ENCODE results near the gene RUNX2. TPM values are rescaled to one million over a fixed set of nuclear protein-coding genes. Genes with fewer than 3 reads are reported as not detected.

Gene RUNX2
- total RNA-seq, 4 donors from 2014 or later, result 0.78 to 2.0 (median 0.94) TPM

DNA sequence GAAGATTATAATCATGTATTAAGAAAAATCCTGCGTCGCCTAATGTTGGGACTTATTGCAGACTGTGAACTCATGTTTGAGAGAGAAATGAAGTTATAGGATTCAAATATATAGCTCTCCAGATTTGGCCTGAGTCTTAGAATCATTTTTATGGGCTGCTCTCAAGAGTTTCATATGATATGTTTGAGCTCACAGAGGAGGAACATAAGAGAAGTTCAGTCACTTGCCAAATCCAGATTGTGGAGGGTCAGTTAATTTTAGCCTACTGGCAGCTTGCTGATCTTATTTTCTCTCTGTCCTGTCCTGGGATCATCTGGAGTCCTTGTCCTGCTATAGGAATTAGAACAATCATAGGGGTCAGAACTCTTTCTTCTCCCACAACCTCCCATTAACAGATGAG, 235.7 kb downstream of the RUNX2 start:
- TF ChIP-seq, protein P1, sequence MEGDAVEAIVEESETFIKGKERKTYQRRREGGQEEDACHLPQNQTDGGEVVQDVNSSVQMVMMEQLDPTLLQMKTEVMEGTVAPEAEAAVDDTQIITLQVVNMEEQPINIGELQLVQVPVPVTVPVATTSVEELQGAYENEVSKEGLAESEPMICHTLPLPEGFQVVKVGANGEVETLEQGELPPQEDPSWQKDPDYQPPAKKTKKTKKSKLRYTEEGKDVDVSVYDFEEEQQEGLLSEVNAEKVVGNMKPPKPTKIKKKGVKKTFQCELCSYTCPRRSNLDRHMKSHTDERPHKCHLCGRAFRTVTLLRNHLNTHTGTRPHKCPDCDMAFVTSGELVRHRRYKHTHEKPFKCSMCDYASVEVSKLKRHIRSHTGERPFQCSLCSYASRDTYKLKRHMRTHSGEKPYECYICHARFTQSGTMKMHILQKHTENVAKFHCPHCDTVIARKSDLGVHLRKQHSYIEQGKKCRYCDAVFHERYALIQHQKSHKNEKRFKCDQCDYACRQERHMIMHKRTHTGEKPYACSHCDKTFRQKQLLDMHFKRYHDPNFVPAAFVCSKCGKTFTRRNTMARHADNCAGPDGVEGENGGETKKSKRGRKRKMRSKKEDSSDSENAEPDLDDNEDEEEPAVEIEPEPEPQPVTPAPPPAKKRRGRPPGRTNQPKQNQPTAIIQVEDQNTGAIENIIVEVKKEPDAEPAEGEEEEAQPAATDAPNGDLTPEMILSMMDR (IDR thresholded peaks at IDR 0.05 in 4 of 5, conservative IDR thresholded peaks at IDR 0.05 in 1 of 5), result no peak
- TF ChIP-seq POLR2A (IDR thresholded peaks at IDR 0.05), result no peak
- Histone ChIP-seq H3K4me3 (no peak overlapping the region), H3K27me3 (no peaks in the 10 kb centered on the region), H3K4me1 (peaks cover 15 to 20% of the 10 kb centered on the region in 2 donors), H3K27ac (peak overlapping the region in 3 of 4 donors; percentile 39 to 67 (median 45)), H3K36me3 (no peaks in the 10 kb centered on the region), H3K9me3 (no peaks in the 10 kb centered on the region)
- intact Hi-C loops (cut with DNase I; ENCODE audit: low total_unique reads) (no loop called here), in situ Hi-C loops (cut with MboI; ENCODE audit: low sequenced_read_pairs in 4 of 4) (no loop called here)
- no peak for DNase-seq
- peak; percentile 75 to 96 for ATAC-seq

DNA sequence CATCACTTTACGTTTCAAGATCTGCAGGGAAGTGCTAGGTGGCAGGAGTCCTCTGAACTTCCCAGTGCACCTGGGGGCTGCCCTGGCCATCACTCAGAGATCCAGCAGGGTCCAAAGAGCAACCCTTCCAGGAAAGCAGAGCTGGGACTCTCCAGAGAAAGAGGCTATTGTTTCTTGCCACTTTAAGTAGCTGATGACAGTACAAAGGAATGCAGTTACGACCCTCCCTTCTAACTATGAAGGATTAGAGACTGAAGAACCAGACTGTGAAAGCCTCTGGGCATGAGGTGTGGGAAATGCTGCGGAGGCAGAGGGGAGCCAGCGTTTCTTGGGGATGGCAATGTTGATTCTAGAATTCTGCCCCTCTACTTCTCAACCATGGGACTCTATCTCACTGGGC, 238.8 kb downstream of the RUNX2 start:
- in situ Hi-C loops (cut with MboI; ENCODE audit: low sequenced_read_pairs in 4 of 4), result no loop called here
- Histone ChIP-seq H3K36me3 (no peaks in the 10 kb centered on the region), H3K4me3 (no peak overlapping the region), H3K4me1 (peaks cover 15 to 20% of the 10 kb centered on the region in 2 donors), H3K27ac (no peak overlapping the region), H3K9me3 (no peaks in the 10 kb centered on the region), H3K27me3 (no peaks in the 10 kb centered on the region)
- no peak for ATAC-seq
- intact Hi-C loops (cut with DNase I; ENCODE audit: low total_unique reads), result no loop called here
- no peak for DNase-seq
- no peak for TF ChIP-seq POLR2A (IDR thresholded peaks at IDR 0.05)
- TF ChIP-seq, protein P1 (IDR thresholded peaks at IDR 0.05 in 4 of 5, conservative IDR thresholded peaks at IDR 0.05 in 1 of 5), result no peak

DNA sequence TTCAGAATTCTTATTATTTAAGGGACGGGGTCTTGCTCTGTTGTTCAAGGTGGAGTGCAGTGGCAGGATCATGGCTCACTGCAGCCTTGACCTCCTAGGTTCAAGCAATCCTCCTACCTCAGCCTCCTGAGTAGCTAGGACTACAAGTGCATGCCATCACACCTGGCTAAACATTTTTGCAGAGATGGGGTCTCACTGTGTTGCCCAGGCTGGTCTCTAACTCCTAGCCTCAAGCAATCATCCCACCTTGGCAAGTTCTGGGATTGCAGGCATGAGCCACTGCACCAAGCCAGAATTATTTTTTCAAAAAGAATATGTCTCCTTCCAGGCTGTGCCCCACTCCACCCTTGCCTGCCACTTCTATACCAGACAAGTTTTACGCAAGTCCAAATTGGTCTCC, 239.7 kb downstream of the RUNX2 start:
- Histone ChIP-seq H3K9me3 (no peaks in the 10 kb centered on the region), H3K27ac (no peak overlapping the region), H3K27me3 (no peaks in the 10 kb centered on the region), H3K4me3 (no peak overlapping the region), H3K4me1 (peaks cover 14 to 19% of the 10 kb centered on the region in 2 donors), H3K36me3 (no peaks in the 10 kb centered on the region)
- TF ChIP-seq, protein P1 (IDR thresholded peaks at IDR 0.05 in 4 of 5, conservative IDR thresholded peaks at IDR 0.05 in 1 of 5), result no peak
- no peak for TF ChIP-seq POLR2A (IDR thresholded peaks at IDR 0.05)
- ATAC-seq, result no peak
- in situ Hi-C loops (cut with MboI; ENCODE audit: low sequenced_read_pairs in 4 of 4), result no loop called here
- intact Hi-C loops (cut with DNase I; ENCODE audit: low total_unique reads), result no loop called here
- DNase-seq, result no peak

DNA sequence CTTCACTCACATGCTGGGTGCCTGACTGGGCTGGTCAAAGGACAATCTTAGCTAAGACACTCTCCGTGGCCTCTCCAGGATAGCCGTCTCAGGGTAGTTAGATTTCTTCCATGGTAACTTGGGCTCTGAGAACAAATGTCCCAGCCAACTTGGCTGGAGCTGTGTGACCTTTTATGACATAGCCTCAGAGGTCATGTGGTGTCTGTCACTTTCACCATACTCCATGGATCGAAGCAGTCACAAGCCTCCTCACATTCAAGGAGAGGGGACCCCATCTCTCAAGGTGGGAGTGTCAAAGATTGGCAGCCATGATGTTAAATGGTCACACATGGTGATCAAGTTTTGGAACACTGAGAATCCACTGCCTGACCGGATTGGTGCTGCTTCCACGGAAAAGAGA, 240.5 kb downstream of the RUNX2 start:
- no peak overlapping the region for H3K4me3 ChIP-seq
- H3K4me1 ChIP-seq, result peaks cover 8 to 11% of the 10 kb centered on the region in 2 donors
- TF ChIP-seq, protein P1 (IDR thresholded peaks at IDR 0.05 in 4 of 5, conservative IDR thresholded peaks at IDR 0.05 in 1 of 5), result no peak
- no peak for TF ChIP-seq POLR2A (IDR thresholded peaks at IDR 0.05)
- H3K27me3 ChIP-seq, result no peaks in the 10 kb centered on the region
- no peak for DNase-seq
- H3K36me3 ChIP-seq, result no peaks in the 10 kb centered on the region
- intact Hi-C loops (cut with DNase I; ENCODE audit: low total_unique reads) (no loop called here), in situ Hi-C loops (cut with MboI; ENCODE audit: low sequenced_read_pairs in 4 of 4) (no loop called here)
- no peak overlapping the region for H3K27ac ChIP-seq
- no peak for ATAC-seq
- H3K9me3 ChIP-seq, result no peaks in the 10 kb centered on the region

Measured in gastrocnemius medialis (tissue), 4 donors.